IPS DF 6.9 (cell line): ENCODE data around the gene DLX3.
"Not testable (repeated sequence)": the region's sequence is repeated elsewhere in the genome, so short reads cannot be mapped to it uniquely, and the experiment has no call there.

Source experiments
- DNase-seq: peaks from one replicate; pipeline ENCODE4 v3.0.0-alpha.2; 2013; ENCODE audit warnings: low read depth, low spot score
- H3K27ac ChIP-seq: one replicate; pipeline ENCODE4 v1.5.1; 2013; ENCODE audit warnings: low read length, control low read depth
- H3K27me3 ChIP-seq: 2 replicates; pipeline ENCODE4 v1.6.1; 2013; ENCODE audit warnings: mild to moderate bottlenecking, low read length; ENCODE audit not compliant: control insufficient read depth, insufficient read depth
- H3K36me3 ChIP-seq: 2 replicates; pipeline ENCODE4 v1.6.1; 2013; ENCODE audit warnings: low read length; ENCODE audit not compliant: control insufficient read depth, insufficient read depth
- H3K4me1 ChIP-seq: 2 replicates; pipeline ENCODE4 v1.6.1; 2013; ENCODE audit warnings: low read length; ENCODE audit not compliant: control insufficient read depth, insufficient read depth
- H3K4me3 ChIP-seq: 2 replicates; pipeline ENCODE4 v1.5.1; 2013; ENCODE audit warnings: mild to moderate bottlenecking, low read length
- H3K9me3 ChIP-seq: 2 replicates; pipeline ENCODE4 v1.6.1; 2013; ENCODE audit warnings: low read length, inconsistent platforms; ENCODE audit not compliant: control insufficient read depth, insufficient read depth
- WGBS: extraction: QIAGEN DNeasy Blood & Tissue Kit; methylation state at CpG from one replicate; pipeline ENCODE4 v1.1.7; 2013; ENCODE audit warnings: mixed read lengths, missing lambda C conversion rate; ENCODE audit not compliant: insufficient read length, insufficient coverage; 5-methylcytosine and 5-hydroxymethylcytosine counted together

DLX3 gene

GRCh38 chr17:49995055-49995738 lies at the start of gene DLX3:
DLX3 (minus strand) TSS chr17:49995224; CDS start chr17:49994998, 226 bp downstream.
- WGBS: no CpG with 5 or more reads among the region's 29 CpGs
- Histone ChIP-seq H3K4me3 (peak within 1 kb of the TSS; percentile 19; the same call in 1 of the 2 replicates), H3K36me3 (no peaks in the 10 kb centered on the region), H3K27me3 (peaks cover 62% of the 10 kb centered on the region), H3K27ac (no peak within 1 kb of the TSS), H3K4me1 (peaks cover 6% of the 10 kb centered on the region; the same call in 1 of the 2 replicates), H3K9me3 (no peaks in the 10 kb centered on the region)
- no peak for DNase-seq

GRCh38 chr17:50044483-50044882 lies 49.5 kb upstream of the DLX3 start:
- no CpG with 5 or more reads among the region's 5 CpGs for WGBS
- Histone ChIP-seq H3K4me1 (peaks cover 5% of the 10 kb centered on the region; the same call in 1 of the 2 replicates), H3K36me3 (no peaks in the 10 kb centered on the region), H3K4me3 (no peak overlapping the region), H3K9me3 (no peaks in the 10 kb centered on the region), H3K27me3 (no peaks in the 10 kb centered on the region), H3K27ac (no peak overlapping the region)
- DNase-seq: no peak

- no CpG with 5 or more reads among the region's 16 CpGs for WGBS
- Histone ChIP-seq H3K36me3 (no peaks in the 10 kb centered on the region), H3K27ac (no peak overlapping the region), H3K27me3 (no peaks in the 10 kb centered on the region), H3K4me3 (no peak overlapping the region; the same call in 1 of the 2 replicates), H3K9me3 (no peaks in the 10 kb centered on the region), H3K4me1 (peaks cover 5% of the 10 kb centered on the region; the same call in 1 of the 2 replicates)
- no peak for DNase-seq
Measured at GRCh38 chr17:50043290-50044148, 48.5 kb upstream of the DLX3 start.

- Histone ChIP-seq H3K36me3 (no peaks in the 10 kb centered on the region), H3K4me3 (no peak overlapping the region), H3K27ac (no peak overlapping the region), H3K27me3 (no peaks in the 10 kb centered on the region), H3K4me1 (no peaks in the 10 kb centered on the region), H3K9me3 (no peaks in the 10 kb centered on the region)
- no CpG with 5 or more reads among the region's 5 CpGs for WGBS
- DNase-seq: no peak
Measured at GRCh38 chr17:50042211-50042610, 47.2 kb upstream of the DLX3 start.

GRCh38 chr17:50040496-50040895 lies 45.5 kb upstream of the DLX3 start:
- not testable (repeated sequence) for H3K27ac ChIP-seq, H3K9me3 ChIP-seq, H3K36me3 ChIP-seq, H3K4me3 ChIP-seq, DNase-seq, H3K27me3 ChIP-seq, H3K4me1 ChIP-seq
- WGBS: no CpG with 5 or more reads among the region's 5 CpGs

- Histone ChIP-seq H3K4me3 (no peak overlapping the region), H3K9me3 (no peaks in the 10 kb centered on the region), H3K27ac (no peak overlapping the region), H3K27me3 (no peaks in the 10 kb centered on the region), H3K36me3 (no peaks in the 10 kb centered on the region), H3K4me1 (no peaks in the 10 kb centered on the region; the same call in 1 of the 2 replicates)
- no CpG with 5 or more reads among the region's 4 CpGs for WGBS
- no peak for DNase-seq
Measured at GRCh38 chr17:50039058-50039457, 44.0 kb upstream of the DLX3 start.

- no peaks in the 10 kb centered on the region for H3K9me3 ChIP-seq
- H3K4me3 ChIP-seq: no peak overlapping the region
- H3K36me3 ChIP-seq: no peaks in the 10 kb centered on the region
- WGBS: no CpG with 5 or more reads among the region's 14 CpGs
- no peaks in the 10 kb centered on the region for H3K27me3 ChIP-seq
- H3K27ac ChIP-seq: no peak overlapping the region
- no peaks in the 10 kb centered on the region; the same call in 1 of the 2 replicates for H3K4me1 ChIP-seq
- DNase-seq: no peak
Measured at GRCh38 chr17:50037321-50038107, 42.5 kb upstream of the DLX3 start.

GRCh38 chr17:50036455-50037261 lies 41.6 kb upstream of the DLX3 start:
- Histone ChIP-seq H3K36me3 (no peaks in the 10 kb centered on the region), H3K4me1 (no peaks in the 10 kb centered on the region; the same call in 1 of the 2 replicates), H3K27me3 (no peaks in the 10 kb centered on the region), H3K9me3 (no peaks in the 10 kb centered on the region), H3K27ac (no peak overlapping the region), H3K4me3 (no peak overlapping the region)
- WGBS: no CpG with 5 or more reads among the region's 11 CpGs
- DNase-seq: no peak

GRCh38 chr17:50035945-50036344 lies 40.9 kb upstream of the DLX3 start:
- no peaks in the 10 kb centered on the region for H3K27me3 ChIP-seq
- H3K27ac ChIP-seq: no peak overlapping the region
- no peaks in the 10 kb centered on the region; the same call in 1 of the 2 replicates for H3K4me1 ChIP-seq
- no CpG with 5 or more reads among the region's 1 CpG for WGBS
- no peaks in the 10 kb centered on the region for H3K36me3 ChIP-seq
- H3K4me3 ChIP-seq: no peak overlapping the region
- no peak for DNase-seq
- H3K9me3 ChIP-seq: no peaks in the 10 kb centered on the region
